Adrenal gland (tissue), 5 donors: ENCODE results near the gene ACAN.

Experiments
- POLR2A ChIP-seq, 2 donors: fragments of 450-650 bp; IDR thresholded peaks; one replicate each; pipeline ENCODE4 v1.6.1; 2017; ENCODE audit warnings: antibody characterized with exemption in 2 of 2, mild to moderate bottlenecking in 2 of 2, moderate library complexity in 1 of 2
- TF ChIP-seq, protein P1 (sequence below), 6 experiments: fragments of 450-650 bp in 4 of 6; fragments of 200-600 bp in 2 of 6; sonication (generic) in 1 of 6; IDR thresholded peaks; 1 replicate in 5 of 6; 2 replicates in 1 of 6; pipeline versions ENCODE4 v1.5.1 to v1.8.0; 2016 to 2021; ENCODE audit warnings: antibody characterized with exemption in 6 of 6, mild to moderate bottlenecking in 2 of 6, moderate library complexity in 1 of 6
- donor health status: DM: no; HTN: no; CAD: no.

DNA sequence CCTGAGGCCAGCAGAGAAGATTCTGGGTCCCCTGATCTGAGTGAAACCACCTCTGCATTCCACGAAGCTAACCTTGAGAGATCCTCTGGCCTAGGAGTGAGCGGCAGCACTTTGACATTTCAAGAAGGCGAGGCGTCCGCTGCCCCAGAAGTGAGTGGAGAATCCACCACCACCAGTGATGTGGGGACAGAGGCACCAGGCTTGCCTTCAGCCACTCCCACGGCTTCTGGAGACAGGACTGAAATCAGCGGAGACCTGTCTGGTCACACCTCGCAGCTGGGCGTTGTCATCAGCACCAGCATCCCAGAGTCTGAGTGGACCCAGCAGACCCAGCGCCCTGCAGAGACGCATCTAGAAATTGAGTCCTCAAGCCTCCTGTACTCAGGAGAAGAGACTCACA is 55.7 kb downstream of the ACAN start:
- TF ChIP-seq, protein P1, sequence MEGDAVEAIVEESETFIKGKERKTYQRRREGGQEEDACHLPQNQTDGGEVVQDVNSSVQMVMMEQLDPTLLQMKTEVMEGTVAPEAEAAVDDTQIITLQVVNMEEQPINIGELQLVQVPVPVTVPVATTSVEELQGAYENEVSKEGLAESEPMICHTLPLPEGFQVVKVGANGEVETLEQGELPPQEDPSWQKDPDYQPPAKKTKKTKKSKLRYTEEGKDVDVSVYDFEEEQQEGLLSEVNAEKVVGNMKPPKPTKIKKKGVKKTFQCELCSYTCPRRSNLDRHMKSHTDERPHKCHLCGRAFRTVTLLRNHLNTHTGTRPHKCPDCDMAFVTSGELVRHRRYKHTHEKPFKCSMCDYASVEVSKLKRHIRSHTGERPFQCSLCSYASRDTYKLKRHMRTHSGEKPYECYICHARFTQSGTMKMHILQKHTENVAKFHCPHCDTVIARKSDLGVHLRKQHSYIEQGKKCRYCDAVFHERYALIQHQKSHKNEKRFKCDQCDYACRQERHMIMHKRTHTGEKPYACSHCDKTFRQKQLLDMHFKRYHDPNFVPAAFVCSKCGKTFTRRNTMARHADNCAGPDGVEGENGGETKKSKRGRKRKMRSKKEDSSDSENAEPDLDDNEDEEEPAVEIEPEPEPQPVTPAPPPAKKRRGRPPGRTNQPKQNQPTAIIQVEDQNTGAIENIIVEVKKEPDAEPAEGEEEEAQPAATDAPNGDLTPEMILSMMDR (IDR thresholded peaks at IDR 0.05) = no peak
- TF ChIP-seq POLR2A (IDR thresholded peaks at IDR 0.05) = no peak
